Stimulated activated CD4-positive, alpha-beta T cell treated with anti-CD3 and anti-CD28 coated beads, Interleukin-1b, Interleukin-23, amount 100 ng/mL, for 4 hours (primary cell): Measurements from ENCODE around the gene TEPSIN.
"Not testable (repeated sequence)": the region's sequence is repeated elsewhere in the genome, so short reads cannot be mapped to it uniquely, and the experiment has no call there.

Experiments
- DNase-seq, 2 donors: peaks; one replicate each; pipeline ENCODE4 v3.0.0-alpha.2; 2020; ENCODE audit warnings: low read depth in 2 of 2

Gene TEPSIN

GRCh38 chr17:81236784-81237183, 2.1 kb downstream of the TEPSIN start:
- DNase-seq = no peak

- no peak for DNase-seq
Observed at GRCh38 chr17:81235822-81236740, 2.8 kb downstream of the TEPSIN start.

GRCh38 chr17:81234940-81235821, 3.7 kb downstream of the TEPSIN start:
- DNase-seq = no peak

GRCh38 chr17:81234506-81234855, 4.4 kb downstream of the TEPSIN start:
- no peak for DNase-seq

GRCh38 chr17:81233811-81234505, 4.9 kb downstream of the TEPSIN start:
- DNase-seq = no peak

GRCh38 chr17:81233316-81233715, 5.5 kb downstream of the TEPSIN start:
- DNase-seq = no peak

GRCh38 chr17:81232616-81233241, 6.1 kb downstream of the TEPSIN start:
- no peak for DNase-seq

- DNase-seq = no peak
Observed at GRCh38 chr17:81231766-81232581, 6.9 kb downstream of the TEPSIN start.

- no peak for DNase-seq
Observed at GRCh38 chr17:81231121-81231645, 7.7 kb downstream of the TEPSIN start.

GRCh38 chr17:81230043-81230820, 8.6 kb downstream of the TEPSIN start:
- DNase-seq = no peak

GRCh38 chr17:81229666-81229920, 9.3 kb downstream of the TEPSIN start:
- no peak for DNase-seq

- DNase-seq = no peak
Observed at GRCh38 chr17:81228834-81229665, 9.8 kb downstream of the TEPSIN start.

GRCh38 chr17:81228420-81228819, 10.4 kb downstream of the TEPSIN start:
- DNase-seq = no peak

- not testable (repeated sequence) for DNase-seq
Observed at GRCh38 chr17:81227630-81228029, 11.2 kb downstream of the TEPSIN start.

- DNase-seq = no peak
Observed at GRCh38 chr17:81223762-81224130, 15.1 kb downstream of the TEPSIN start.

GRCh38 chr17:81222906-81223761, 15.7 kb downstream of the TEPSIN start, which contains the start of gene CEP131:
CEP131 (minus strand) TSS chr17:81222965; CDS start chr17:81220056, 2,909 bp downstream.
- DNase-seq = peak; percentile 100

GRCh38 chr17:81222620-81222905, 16.3 kb downstream of the TEPSIN start:
- DNase-seq = no peak
